ENCODE results near the gene ANAPC16. TPM values are rescaled to one million over a fixed set of nuclear protein-coding genes. Genes with fewer than 3 reads are reported as not detected.

The ANAPC16 gene
- 279 and 280 TPM in 2 replicates for total RNA-seq (2014; rRNA removed; shearing (Covaris generic); ENCODE audit: low replicate concordance)

- in situ Hi-C loops (cut with HindIII; ENCODE audit: low pct_unique_long_range_greater_than_20kb, low sequenced_read_pairs): no loop called here
- peak; percentile 96 for DNase-seq (ENCODE audit: low read depth)
Measured at GRCh38 chr10:72215611-72216549, at the start of gene ANAPC16, which contains the start of gene ASCC1. ANAPC16 (plus strand) TSS chr10:72216012; CDS start chr10:72223915, 7,903 bp downstream. ASCC1 (minus strand) TSS chr10:72216276; CDS start chr10:72213298, 2,978 bp downstream.

GRCh38 chr10:72167118-72167517 lies 48.7 kb upstream of the ANAPC16 start:
- in situ Hi-C loops (cut with HindIII; ENCODE audit: low pct_unique_long_range_greater_than_20kb, low sequenced_read_pairs): no loop called here
- DNase-seq (ENCODE audit: low read depth): no peak

- DNase-seq (ENCODE audit: low read depth): peak; percentile 93
- in situ Hi-C loops (cut with HindIII; ENCODE audit: low pct_unique_long_range_greater_than_20kb, low sequenced_read_pairs): no loop called here
Measured at GRCh38 chr10:72170263-72170662, 45.5 kb upstream of the ANAPC16 start.

- DNase-seq (ENCODE audit: low read depth): no peak
- in situ Hi-C loops (cut with HindIII; ENCODE audit: low pct_unique_long_range_greater_than_20kb, low sequenced_read_pairs): no loop called here
Measured at GRCh38 chr10:72170733-72171132, 45.1 kb upstream of the ANAPC16 start.

DNA sequence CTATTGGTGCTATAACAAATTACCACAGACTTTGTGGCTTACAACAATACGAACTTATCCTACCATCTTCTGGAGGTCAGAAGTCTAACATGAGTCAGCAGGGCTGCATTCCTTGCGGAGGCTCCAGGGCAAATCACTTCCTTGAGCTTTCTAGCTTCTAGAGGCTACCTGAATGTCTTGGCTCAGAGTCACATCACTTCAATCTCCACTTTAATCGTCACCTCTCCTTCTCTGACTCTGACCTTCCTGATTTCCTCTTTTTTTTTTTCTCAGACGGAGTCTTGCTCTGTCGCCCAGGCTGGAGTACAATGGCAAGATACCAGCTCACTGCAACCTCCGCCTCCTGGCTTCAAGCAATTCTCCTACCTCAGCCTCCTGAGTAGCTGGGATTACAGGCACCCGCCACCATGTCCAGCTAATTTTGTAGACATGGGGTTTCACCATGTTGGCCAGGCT lies 44.6 kb upstream of the ANAPC16 start:
- peak; percentile 97 for DNase-seq (ENCODE audit: low read depth)
- in situ Hi-C loops (cut with HindIII; ENCODE audit: low pct_unique_long_range_greater_than_20kb, low sequenced_read_pairs): no loop called here

DNA sequence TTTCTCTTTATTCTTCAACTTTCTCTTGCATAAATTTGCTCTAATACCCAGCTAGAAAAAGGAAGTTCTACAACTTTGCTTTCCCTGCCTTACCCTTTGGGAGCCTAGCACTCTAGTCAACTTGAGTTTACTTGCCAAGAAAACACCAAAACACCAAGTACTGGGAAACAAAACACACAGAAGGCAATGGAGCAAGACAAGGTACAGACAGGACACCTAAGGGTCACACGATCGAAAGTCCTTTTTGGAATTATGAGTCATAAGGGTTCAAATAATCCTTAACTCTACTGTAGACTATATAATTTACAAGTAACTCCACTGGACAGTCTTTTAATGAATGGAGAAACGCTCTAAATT lies 42.6 kb upstream of the ANAPC16 start:
- no peak for DNase-seq (ENCODE audit: low read depth)
- in situ Hi-C loops (cut with HindIII; ENCODE audit: low pct_unique_long_range_greater_than_20kb, low sequenced_read_pairs): no loop called here

DNA sequence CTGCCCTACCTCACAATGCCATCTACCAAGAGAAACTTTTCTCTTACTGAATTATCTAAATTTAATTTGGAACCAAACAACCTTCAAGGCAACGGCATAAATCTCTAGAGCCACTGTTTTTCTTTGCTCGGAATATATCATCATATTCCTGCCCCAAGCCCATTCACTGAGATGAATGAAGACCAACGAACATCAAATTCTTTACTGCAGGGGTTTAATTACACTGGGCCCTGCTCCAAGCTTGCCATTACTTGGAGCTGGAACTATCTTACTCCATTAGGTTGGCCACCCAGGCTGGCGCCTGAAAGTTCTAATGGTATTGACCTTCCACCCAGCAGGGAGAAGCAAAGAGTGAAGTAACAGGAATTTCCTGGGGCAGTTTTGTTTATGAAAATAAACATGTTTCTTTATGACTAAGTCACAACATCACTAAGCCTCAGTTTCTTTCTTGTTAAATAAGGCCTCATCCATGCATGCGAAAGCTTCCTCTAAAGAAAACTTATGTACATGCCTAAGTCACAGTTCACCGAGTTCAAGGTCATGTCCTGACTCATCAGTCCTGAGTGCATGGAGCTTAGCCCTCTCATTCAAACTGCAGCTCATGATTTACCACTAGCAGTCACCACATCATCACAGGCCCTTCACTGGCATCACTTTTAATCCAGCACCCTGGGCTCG lies 42.1 kb upstream of the ANAPC16 start:
- in situ Hi-C loops (cut with HindIII; ENCODE audit: low pct_unique_long_range_greater_than_20kb, low sequenced_read_pairs): no loop called here
- DNase-seq (ENCODE audit: low read depth): peak; percentile 97

- in situ Hi-C loops (cut with HindIII; ENCODE audit: low pct_unique_long_range_greater_than_20kb, low sequenced_read_pairs): no loop called here
- DNase-seq (ENCODE audit: low read depth): no peak
Measured at GRCh38 chr10:72174297-72174662, 41.5 kb upstream of the ANAPC16 start.

GRCh38 chr10:72175149-72175548 lies 40.7 kb upstream of the ANAPC16 start:
- no peak for DNase-seq (ENCODE audit: low read depth)
- in situ Hi-C loops (cut with HindIII; ENCODE audit: low pct_unique_long_range_greater_than_20kb, low sequenced_read_pairs): no loop called here

GRCh38 chr10:72176701-72177100 lies 39.1 kb upstream of the ANAPC16 start:
- DNase-seq (ENCODE audit: low read depth): no peak
- in situ Hi-C loops (cut with HindIII; ENCODE audit: low pct_unique_long_range_greater_than_20kb, low sequenced_read_pairs): no loop called here

- DNase-seq (ENCODE audit: low read depth): no peak
- in situ Hi-C loops (cut with HindIII; ENCODE audit: low pct_unique_long_range_greater_than_20kb, low sequenced_read_pairs): no loop called here
Measured at GRCh38 chr10:72177454-72177853, 38.4 kb upstream of the ANAPC16 start.

DNA sequence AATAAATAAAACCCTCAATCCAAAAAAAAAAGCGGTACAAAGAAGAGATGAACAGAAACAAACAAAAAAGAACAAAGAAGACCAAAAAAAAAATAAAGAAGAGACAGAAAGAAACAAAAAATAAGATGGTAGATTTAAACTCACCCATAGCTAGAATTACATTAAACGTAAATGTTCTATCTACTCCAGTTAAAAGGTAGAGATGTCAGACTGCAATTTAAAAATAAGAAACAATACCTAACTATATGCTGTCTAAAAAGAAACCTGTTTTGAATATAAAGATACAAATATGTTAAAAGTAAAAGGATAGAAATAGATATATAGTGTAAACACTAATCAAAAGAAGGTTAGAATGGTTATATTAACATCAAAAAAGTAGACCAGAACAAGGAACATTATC lies 31.7 kb upstream of the ANAPC16 start:
- in situ Hi-C loops (cut with HindIII; ENCODE audit: low pct_unique_long_range_greater_than_20kb, low sequenced_read_pairs): no loop called here
- DNase-seq (ENCODE audit: low read depth): no peak

GRCh38 chr10:72186258-72186981 lies 29.4 kb upstream of the ANAPC16 start:
- in situ Hi-C loops (cut with HindIII; ENCODE audit: low pct_unique_long_range_greater_than_20kb, low sequenced_read_pairs): no loop called here
- no peak for DNase-seq (ENCODE audit: low read depth)

GRCh38 chr10:72186982-72187330 lies 28.9 kb upstream of the ANAPC16 start:
- in situ Hi-C loops (cut with HindIII; ENCODE audit: low pct_unique_long_range_greater_than_20kb, low sequenced_read_pairs): no loop called here

GRCh38 chr10:72194949-72195348 lies 20.9 kb upstream of the ANAPC16 start:
- no peak for DNase-seq (ENCODE audit: low read depth)
- in situ Hi-C loops (cut with HindIII; ENCODE audit: low pct_unique_long_range_greater_than_20kb, low sequenced_read_pairs): no loop called here

More at GRCh38 chr10:72186982-72187330, 28.9 kb upstream of the ANAPC16 start:
- DNase-seq (ENCODE audit: low read depth): no peak

DNA sequence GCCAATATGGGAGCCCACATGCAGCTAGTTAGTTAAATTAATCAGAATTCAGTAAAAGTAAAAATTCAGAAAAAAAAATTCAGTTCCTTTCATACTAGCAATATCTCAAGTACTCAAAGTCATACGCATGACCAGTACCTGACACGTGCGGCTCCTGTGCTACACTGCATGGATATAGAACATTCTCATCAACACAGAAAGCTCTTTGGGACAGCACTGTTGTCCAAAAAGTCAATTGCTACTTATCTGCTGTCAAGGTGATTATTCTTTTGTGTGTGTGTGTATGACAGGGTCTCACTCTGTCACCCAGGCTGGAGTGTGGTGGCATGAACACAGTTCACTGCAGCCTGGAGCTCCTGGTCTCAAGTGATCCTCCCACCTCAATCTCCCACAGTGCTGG lies 14.9 kb upstream of the ANAPC16 start:
- DNase-seq (ENCODE audit: low read depth): no peak
- in situ Hi-C loops (cut with HindIII; ENCODE audit: low pct_unique_long_range_greater_than_20kb, low sequenced_read_pairs): no loop called here

- in situ Hi-C loops (cut with HindIII; ENCODE audit: low pct_unique_long_range_greater_than_20kb, low sequenced_read_pairs): no loop called here
- no peak for DNase-seq (ENCODE audit: low read depth)
Measured at GRCh38 chr10:72201293-72201692, 14.5 kb upstream of the ANAPC16 start.

DNA sequence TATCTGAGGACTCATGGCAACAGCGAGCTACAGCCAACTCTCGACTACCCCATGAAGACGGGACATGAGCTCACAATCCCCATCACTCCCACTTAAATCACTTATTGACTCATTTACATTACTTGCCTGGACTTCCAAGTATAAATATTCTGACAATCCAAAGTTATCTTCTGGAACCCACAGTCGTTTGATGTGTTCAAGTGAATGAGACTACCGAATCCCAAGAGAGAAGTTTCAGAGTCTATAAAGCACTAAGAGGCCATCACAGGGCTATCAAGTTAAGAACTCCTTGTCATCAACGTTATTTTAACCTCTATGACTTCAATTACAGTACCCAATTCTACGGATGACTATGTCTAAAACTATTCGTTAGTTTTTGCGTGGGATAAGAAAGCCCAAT lies 11.5 kb upstream of the ANAPC16 start:
- DNase-seq (ENCODE audit: low read depth): peak; percentile 54
- in situ Hi-C loops (cut with HindIII; ENCODE audit: low pct_unique_long_range_greater_than_20kb, low sequenced_read_pairs): no loop called here

DNA sequence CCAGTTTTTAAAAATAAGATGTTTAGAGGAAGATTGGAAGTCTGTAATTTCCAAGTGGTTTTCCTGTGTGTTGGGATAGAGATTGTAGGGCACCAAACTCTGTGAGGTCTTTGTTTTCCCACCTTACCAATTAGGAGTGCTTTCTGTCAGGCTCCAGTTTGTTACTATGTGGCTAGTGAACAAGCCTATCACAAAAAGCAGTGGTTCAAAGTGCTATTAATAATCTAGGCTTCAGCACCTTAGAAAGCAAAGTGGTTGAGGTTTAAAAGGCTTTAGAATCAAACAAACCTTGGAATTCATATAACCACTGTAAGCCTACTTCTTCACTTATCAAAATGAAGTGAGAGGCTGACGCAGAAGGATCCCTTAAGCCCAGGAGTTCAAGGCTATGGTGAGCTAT lies 11.1 kb upstream of the ANAPC16 start:
- in situ Hi-C loops (cut with HindIII; ENCODE audit: low pct_unique_long_range_greater_than_20kb, low sequenced_read_pairs): no loop called here
- DNase-seq (ENCODE audit: low read depth): no peak

All from Caki2 (cell line).